Activated naive CD4-positive, alpha-beta T cell treated with anti-CD3 and anti-CD28 coated beads, Interleukin-2, amount 50 U/mL, for 24 hours (primary cell): Measurements from ENCODE around the gene THBS3.
A peak's percentile ranks its signal among the peaks of the same experiment; 100 is the strongest.
"Not testable (repeated sequence)": the region's sequence is repeated elsewhere in the genome, so short reads cannot be mapped to it uniquely, and the experiment has no call there.

Experiments used
- H3K27ac Mint-ChIP-seq: one replicate; pipeline ENCODE4 v1.8.0; 2021; ENCODE audit warnings: mild to moderate bottlenecking, mixed read lengths
- H3K27me3 Mint-ChIP-seq: one replicate; pipeline ENCODE4 v1.8.0; 2021; ENCODE audit warnings: mixed read lengths
- H3K36me3 Mint-ChIP-seq: one replicate; pipeline ENCODE4 v1.8.0; 2021; ENCODE audit warnings: mixed read lengths
- H3K4me1 Mint-ChIP-seq: one replicate; pipeline ENCODE4 v1.8.0; 2021; ENCODE audit warnings: mixed read lengths
- H3K4me3 Mint-ChIP-seq: one replicate; pipeline ENCODE4 v1.8.0; 2021; ENCODE audit warnings: mild to moderate bottlenecking, mixed read lengths
- H3K9me3 Mint-ChIP-seq: one replicate; pipeline ENCODE4 v1.8.0; 2021; ENCODE audit warnings: mixed read lengths

The THBS3 gene

DNA sequence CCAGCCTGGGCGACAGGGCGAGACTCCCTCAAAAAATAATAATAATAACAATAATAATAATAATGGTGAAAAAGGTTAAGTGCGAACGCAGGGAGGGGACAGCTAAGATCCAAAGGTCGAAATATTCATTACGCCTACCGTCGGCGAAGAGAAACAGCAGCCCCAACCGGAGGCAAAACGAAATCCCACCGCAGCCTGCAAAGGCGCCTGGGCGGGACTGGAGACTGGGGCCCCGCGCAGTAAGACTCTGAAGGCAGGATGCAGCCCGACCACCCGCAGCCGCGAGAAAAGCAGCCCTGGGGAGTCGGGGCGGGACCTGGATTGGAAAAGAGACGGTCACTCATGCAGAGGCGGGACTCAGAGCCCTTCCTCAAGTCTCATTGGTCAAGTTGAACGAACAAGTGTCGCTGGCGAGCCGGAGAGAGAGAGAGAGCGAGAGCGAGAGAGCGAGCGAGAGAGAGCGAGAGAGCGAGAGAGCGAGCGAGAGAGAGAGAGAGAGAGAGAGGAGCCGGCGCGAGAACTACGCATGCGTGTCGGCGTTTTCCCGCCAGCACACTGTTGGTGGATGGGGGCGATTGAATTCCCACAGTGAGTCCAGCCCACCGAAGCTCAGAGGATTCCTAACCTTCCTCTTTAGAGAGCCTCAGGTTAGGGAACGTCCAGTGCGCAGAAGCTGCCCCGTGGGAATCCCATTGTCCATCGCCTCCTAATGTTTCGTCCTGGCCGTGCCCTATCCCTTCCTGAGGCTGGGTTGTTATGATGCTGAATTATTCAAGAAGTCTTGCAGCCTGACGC lies 36.9 kb upstream of the THBS3 start:
- Mint-ChIP-seq H3K9me3 (no peaks in the 10 kb centered on the region), H3K4me1 (peaks cover 43% of the 10 kb centered on the region), H3K27ac (peak overlapping the region; percentile 100), H3K27me3 (peaks cover 2% of the 10 kb centered on the region), H3K4me3 (peak overlapping the region; percentile 92), H3K36me3 (peaks cover 2% of the 10 kb centered on the region)

- H3K27ac Mint-ChIP-seq, result peak overlapping the region; percentile 27
- no peaks in the 10 kb centered on the region for H3K9me3 Mint-ChIP-seq
- H3K4me3 Mint-ChIP-seq, result peak overlapping the region; percentile 92
- H3K36me3 Mint-ChIP-seq, result peaks cover 5% of the 10 kb centered on the region
- H3K27me3 Mint-ChIP-seq, result peaks cover 2% of the 10 kb centered on the region
- peaks cover 46% of the 10 kb centered on the region for H3K4me1 Mint-ChIP-seq
Measured at GRCh38 chr1:155242805-155243358, 35.2 kb upstream of the THBS3 start.

DNA sequence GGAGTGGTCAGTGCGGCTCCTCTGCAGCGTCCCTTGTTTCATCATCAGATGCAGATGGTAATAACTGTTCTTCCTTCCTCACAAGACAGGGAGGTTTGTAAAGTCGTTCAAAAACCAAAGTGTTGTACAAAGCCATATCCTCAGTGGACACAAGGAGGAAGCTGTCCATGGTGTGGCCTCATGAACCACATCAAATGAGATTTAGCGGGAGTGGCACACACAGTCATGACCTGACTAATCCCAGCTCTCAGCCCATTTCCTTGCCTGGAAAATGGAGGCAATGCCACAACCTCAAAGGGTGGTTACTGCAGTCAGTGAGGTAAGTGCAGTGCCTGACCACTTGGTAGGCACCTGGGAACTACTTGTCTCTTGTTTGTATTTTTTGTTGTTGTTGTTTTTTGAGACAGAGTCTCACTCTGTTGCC lies 34.2 kb upstream of the THBS3 start:
- Mint-ChIP-seq H3K4me1 (peaks cover 46% of the 10 kb centered on the region), H3K36me3 (peaks cover 5% of the 10 kb centered on the region), H3K27me3 (peaks cover 2% of the 10 kb centered on the region), H3K9me3 (no peaks in the 10 kb centered on the region), H3K4me3 (peak overlapping the region; percentile 89), H3K27ac (peak overlapping the region; percentile 89)

GRCh38 chr1:155241069-155241679 lies 33.5 kb upstream of the THBS3 start:
- H3K9me3 Mint-ChIP-seq, result no peaks in the 10 kb centered on the region
- H3K27me3 Mint-ChIP-seq, result peaks cover 2% of the 10 kb centered on the region
- peaks cover 46% of the 10 kb centered on the region for H3K4me1 Mint-ChIP-seq
- peak overlapping the region; percentile 89 for H3K27ac Mint-ChIP-seq
- peak overlapping the region; percentile 89 for H3K4me3 Mint-ChIP-seq
- peaks cover 6% of the 10 kb centered on the region for H3K36me3 Mint-ChIP-seq

DNA sequence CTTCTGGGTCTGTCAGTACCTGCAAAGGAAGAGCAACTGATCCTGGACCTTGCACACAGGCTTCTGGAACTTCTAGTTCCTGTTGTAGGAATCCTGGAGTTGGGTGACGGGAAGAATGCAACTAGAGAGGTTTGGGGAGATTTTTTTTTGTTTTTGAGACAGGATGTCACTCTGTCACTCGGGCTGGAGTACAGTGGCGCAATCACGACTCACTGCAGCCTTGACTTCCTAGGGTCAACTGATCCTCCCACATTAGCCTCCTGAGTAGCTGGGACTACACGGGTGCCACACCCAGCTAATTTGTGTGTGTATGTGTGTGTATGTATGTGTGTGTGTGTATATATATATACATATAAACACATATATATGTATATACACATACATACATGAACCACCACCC lies 28.8 kb upstream of the THBS3 start:
- Mint-ChIP-seq H3K4me3 (no peak overlapping the region), H3K36me3 (peaks cover 7% of the 10 kb centered on the region), H3K27me3 (no peaks in the 10 kb centered on the region), H3K4me1 (peaks cover 22% of the 10 kb centered on the region), H3K9me3 (no peaks in the 10 kb centered on the region), H3K27ac (no peak overlapping the region)

GRCh38 chr1:155235375-155235774 lies 27.7 kb upstream of the THBS3 start:
- not testable (repeated sequence) for H3K36me3 Mint-ChIP-seq, H3K9me3 Mint-ChIP-seq, H3K4me3 Mint-ChIP-seq, H3K27me3 Mint-ChIP-seq, H3K27ac Mint-ChIP-seq
- peaks cover 11% of the 10 kb centered on the region for H3K4me1 Mint-ChIP-seq

GRCh38 chr1:155233502-155233901 lies 25.8 kb upstream of the THBS3 start:
- H3K9me3 Mint-ChIP-seq, H3K27ac Mint-ChIP-seq, H3K36me3 Mint-ChIP-seq, H3K4me3 Mint-ChIP-seq, H3K27me3 Mint-ChIP-seq: not testable (repeated sequence)
- peaks cover 11% of the 10 kb centered on the region for H3K4me1 Mint-ChIP-seq

DNA sequence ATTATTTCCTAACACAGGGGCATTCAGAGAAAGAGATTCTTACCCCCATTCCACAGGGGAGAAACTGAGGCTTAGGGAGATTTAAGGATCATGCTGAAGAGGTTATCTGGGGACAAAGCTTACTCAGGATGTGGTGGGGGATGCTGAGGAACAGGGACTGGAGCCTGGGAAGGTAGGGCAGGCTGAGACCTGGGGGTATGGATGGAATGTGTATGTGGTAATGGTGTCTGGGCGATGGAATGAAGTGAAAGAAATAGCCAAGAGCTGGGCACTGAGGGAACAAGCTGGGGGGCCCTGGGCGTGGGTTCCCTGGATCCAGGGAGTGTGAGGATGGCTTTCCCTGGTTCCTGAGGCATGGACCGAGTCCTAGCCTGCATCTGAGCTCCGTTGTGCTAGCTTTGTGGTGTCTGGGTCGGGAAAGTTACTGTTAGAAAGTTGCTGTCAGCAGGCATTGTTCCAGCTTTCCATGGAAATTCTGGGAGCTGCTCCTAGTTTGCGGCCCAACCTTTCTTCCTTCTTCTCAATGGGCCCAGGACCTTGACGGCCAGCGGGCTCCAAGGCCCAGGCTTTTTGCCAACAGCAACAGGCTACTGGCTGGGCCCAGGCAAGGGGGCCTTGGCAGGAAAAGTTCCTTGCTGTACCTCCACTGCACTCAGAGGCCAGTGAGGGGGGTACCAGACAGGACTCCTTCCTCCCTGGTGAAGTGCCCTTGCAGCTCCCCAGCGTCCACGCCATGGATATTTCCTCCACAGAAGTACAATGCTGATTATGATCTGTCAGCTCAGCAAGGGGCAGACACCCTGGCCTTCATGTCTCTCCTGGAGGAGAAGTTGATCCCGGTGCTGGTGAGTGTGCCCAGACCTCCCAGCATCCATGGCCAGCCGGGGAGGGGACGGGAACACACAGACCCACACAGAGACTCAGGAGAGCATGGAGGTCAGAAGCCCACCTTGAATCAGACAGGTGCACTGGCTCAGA lies 24.6 kb upstream of the THBS3 start:
- not testable (repeated sequence) for H3K27me3 Mint-ChIP-seq, H3K27ac Mint-ChIP-seq, H3K9me3 Mint-ChIP-seq, H3K4me3 Mint-ChIP-seq, H3K36me3 Mint-ChIP-seq
- H3K4me1 Mint-ChIP-seq, result peaks cover 17% of the 10 kb centered on the region

DNA sequence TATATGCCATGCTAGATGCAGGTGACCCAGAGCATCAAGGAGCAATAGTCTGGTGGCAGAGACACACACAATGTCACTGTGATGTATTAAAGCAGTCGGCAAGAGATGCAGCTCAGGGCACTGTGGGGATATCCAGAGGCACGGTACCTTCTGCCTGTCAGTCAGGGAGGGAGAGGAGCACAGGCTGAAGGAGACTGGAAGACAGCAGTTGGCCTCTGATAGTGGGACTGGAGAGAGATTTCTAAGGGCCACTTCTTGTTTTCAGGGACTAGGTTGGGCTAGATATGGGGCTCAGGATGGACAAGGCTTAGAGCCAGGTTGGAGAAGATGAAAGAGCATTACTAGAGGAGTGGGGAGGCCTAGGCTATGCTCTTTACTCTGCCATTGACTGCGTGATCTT lies 23.6 kb upstream of the THBS3 start:
- not testable (repeated sequence) for H3K27ac Mint-ChIP-seq, H3K4me3 Mint-ChIP-seq, H3K36me3 Mint-ChIP-seq, H3K9me3 Mint-ChIP-seq, H3K27me3 Mint-ChIP-seq
- H3K4me1 Mint-ChIP-seq, result peaks cover 24% of the 10 kb centered on the region

- Mint-ChIP-seq H3K27me3 (no peaks in the 10 kb centered on the region), H3K4me1 (peaks cover 22% of the 10 kb centered on the region), H3K4me3 (peak overlapping the region; percentile 93), H3K36me3 (no peaks in the 10 kb centered on the region), H3K9me3 (no peaks in the 10 kb centered on the region), H3K27ac (peak overlapping the region; percentile 95)
Measured at GRCh38 chr1:155228096-155228427, 20.4 kb upstream of the THBS3 start.

DNA sequence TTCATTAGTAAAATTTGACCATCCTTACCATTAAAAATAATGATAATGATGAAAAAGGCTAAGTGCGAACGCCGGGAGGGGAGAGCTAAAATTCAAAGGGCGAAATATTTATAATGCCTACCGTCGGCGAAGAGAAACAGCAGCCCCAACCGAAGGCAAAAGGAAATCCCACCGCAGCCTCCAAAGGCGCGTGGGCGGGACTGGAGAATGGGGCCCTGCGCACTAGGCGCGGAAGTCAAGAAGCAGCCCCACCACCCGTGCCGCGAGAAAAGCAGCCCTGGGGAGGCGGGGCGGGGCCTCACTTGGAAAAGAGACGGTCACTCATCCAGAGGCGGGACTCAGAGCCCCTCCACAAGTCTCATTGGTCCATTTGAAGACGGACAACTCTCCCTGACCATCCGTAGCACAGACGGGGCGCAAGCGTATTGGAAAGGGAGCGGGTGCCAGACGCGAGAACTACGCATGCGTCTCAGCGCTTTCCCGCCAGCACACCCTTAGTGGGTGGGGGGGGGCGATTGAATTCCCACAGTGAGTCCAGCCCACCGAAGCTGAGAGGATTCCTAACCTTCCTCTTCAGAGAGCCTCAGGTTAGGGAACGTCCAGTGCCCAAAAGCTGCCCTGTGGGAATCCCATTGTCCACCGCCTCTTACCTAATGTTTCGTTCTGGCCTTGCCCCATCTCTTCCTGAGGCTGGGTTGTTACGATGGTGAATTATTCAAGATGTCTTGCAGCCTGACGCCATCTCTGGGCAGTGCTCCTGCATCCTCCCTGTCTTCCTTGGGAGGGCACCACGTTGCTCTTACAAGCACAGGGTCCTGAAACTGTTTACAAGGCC lies 19.8 kb upstream of the THBS3 start:
- peak overlapping the region; percentile 93 for H3K4me3 Mint-ChIP-seq
- H3K9me3 Mint-ChIP-seq, result no peaks in the 10 kb centered on the region
- no peaks in the 10 kb centered on the region for H3K36me3 Mint-ChIP-seq
- H3K27me3 Mint-ChIP-seq, result no peaks in the 10 kb centered on the region
- H3K4me1 Mint-ChIP-seq, result peaks cover 22% of the 10 kb centered on the region
- peak overlapping the region; percentile 95 for H3K27ac Mint-ChIP-seq

DNA sequence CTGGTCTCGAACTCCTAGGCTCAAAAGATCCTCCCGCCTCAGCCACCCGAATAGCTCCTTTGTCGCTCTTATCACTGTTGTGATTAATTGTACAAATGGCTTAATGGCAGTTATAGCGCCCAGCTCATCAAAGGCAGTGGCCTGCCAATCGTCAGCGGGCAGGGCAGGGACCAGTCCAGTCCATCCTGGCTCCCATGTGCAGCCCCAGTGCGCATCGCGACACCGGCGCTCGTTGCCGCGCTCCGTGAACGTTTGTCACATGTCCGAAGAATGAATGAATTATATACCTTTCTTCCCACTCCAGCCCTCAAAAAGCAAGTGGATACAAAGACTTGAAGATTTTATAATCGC lies 19.2 kb upstream of the THBS3 start:
- H3K27me3 Mint-ChIP-seq, result no peaks in the 10 kb centered on the region
- H3K36me3 Mint-ChIP-seq, result no peaks in the 10 kb centered on the region
- peaks cover 22% of the 10 kb centered on the region for H3K4me1 Mint-ChIP-seq
- H3K4me3 Mint-ChIP-seq, result peak overlapping the region; percentile 93
- peak overlapping the region; percentile 95 for H3K27ac Mint-ChIP-seq
- no peaks in the 10 kb centered on the region for H3K9me3 Mint-ChIP-seq

DNA sequence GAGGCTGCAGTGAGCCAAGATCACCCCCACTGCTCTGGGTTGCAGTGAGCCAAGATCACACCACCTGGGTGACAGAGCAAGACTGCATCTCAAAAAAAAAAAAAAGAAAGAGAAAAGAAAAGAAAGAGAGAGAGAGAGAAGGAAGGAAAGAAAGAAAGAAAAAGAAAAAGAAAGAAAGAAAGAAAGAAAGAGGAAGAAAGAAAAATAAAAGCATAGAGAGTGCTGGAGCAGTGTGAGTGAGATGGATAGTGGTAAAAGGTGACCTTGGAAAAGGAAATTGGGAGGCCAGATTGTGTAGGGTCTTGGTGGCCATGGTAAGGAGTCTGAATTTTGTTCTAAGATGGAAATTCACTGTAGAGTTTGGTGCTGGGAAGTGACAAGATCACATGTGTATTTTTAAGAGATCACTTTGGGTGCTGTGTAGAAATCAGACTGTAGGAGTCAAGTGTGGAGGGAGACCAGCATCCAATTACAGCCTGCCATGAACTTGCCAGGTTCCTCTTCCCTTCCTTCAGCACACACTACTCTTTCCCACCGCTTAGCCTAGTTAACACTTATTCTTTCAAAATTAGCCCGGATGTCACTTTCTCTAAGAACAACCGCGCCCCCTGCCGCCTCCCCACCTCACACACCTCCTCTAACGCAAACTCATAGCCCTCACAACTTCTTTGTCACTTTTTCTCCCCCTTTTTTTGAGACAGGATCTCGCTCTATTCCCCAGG lies 18.7 kb upstream of the THBS3 start:
- peaks cover 22% of the 10 kb centered on the region for H3K4me1 Mint-ChIP-seq
- H3K36me3 Mint-ChIP-seq, result no peaks in the 10 kb centered on the region
- no peaks in the 10 kb centered on the region for H3K9me3 Mint-ChIP-seq
- peak overlapping the region; percentile 95 for H3K27ac Mint-ChIP-seq
- H3K27me3 Mint-ChIP-seq, result no peaks in the 10 kb centered on the region
- H3K4me3 Mint-ChIP-seq, result peak overlapping the region; percentile 93

- H3K27me3 Mint-ChIP-seq, H3K36me3 Mint-ChIP-seq, H3K27ac Mint-ChIP-seq, H3K9me3 Mint-ChIP-seq: not testable (repeated sequence)
- Mint-ChIP-seq H3K4me1 (peaks cover 22% of the 10 kb centered on the region), H3K4me3 (peak overlapping the region; percentile 36)
Measured at GRCh38 chr1:155225404-155225759, 17.7 kb upstream of the THBS3 start.
